Heart right ventricle (tissue), 16 donors: ENCODE measurements around the gene HOXA9. TPM values are rescaled to one million over a fixed set of nuclear protein-coding genes. Genes with fewer than 3 reads are reported as not detected.
A peak's percentile ranks its signal among the peaks of the same experiment; 100 is the strongest.

ENCODE experiments used
- ATAC-seq, 8 donors: fragments of 200-7000 bp; cut with Tn5 transposase; one replicate each; pipeline ENCODE4 v1.9.1; 2020; ENCODE audit warnings: mild to moderate bottlenecking in 8 of 8, moderate library complexity in 8 of 8, moderate number of reproducible peaks in 1 of 8
- DNase-seq, 2 donors: peaks; one replicate each; pipeline ENCODE4 v3.0.0-alpha.2; 2020
- H3K27ac ChIP-seq, 10 donors: fragments of 200-600 bp; sonication (generic) in 2 of 10; one replicate each; pipeline versions ENCODE4 v1.5.0 to v1.8.0; 2020 to 2022; ENCODE audit warnings: mild to moderate bottlenecking in 3 of 10
- H3K27me3 ChIP-seq, 7 donors: fragments of 200-600 bp; one replicate each; pipeline ENCODE4 v1.8.0; 2021 to 2022; ENCODE audit warnings: mild to moderate bottlenecking in 2 of 7
- H3K36me3 ChIP-seq, 9 donors: fragments of 200-600 bp; sonication (generic) in 1 of 9; one replicate each; pipeline versions ENCODE4 v1.5.0 to v1.8.0; 2020 to 2022; ENCODE audit warnings: mild to moderate bottlenecking in 2 of 9
- H3K4me1 ChIP-seq, 9 donors: fragments of 200-600 bp; sonication (generic) in 1 of 9; one replicate each; pipeline versions ENCODE4 v1.5.0 to v1.8.0; 2020 to 2022; ENCODE audit warnings: mild to moderate bottlenecking in 4 of 9
- H3K4me3 ChIP-seq, 10 donors: fragments of 200-600 bp; sonication (generic) in 2 of 10; one replicate each; pipeline versions ENCODE4 v1.5.0 to v1.8.0; 2020 to 2022; ENCODE audit warnings: mild to moderate bottlenecking in 7 of 10, moderate library complexity in 2 of 10
- H3K9me3 ChIP-seq, 11 donors: fragments of 200-600 bp in 10 of 11; sonication (generic) in 2 of 11; one replicate each; pipeline versions ENCODE4 v1.5.0 to v1.8.0; 2013 to 2022; ENCODE audit warnings: mild to moderate bottlenecking in 2 of 11, control low read depth in 1 of 11, moderate library complexity in 1 of 11
- CTCF ChIP-seq, 9 donors: fragments of 200-600 bp; sonication (generic) in 2 of 9; IDR thresholded peaks; one replicate each; pipeline versions ENCODE4 v1.5.0 to v1.8.0; 2021 to 2022; ENCODE audit warnings: antibody characterized with exemption in 9 of 9, mild to moderate bottlenecking in 5 of 9, moderate library complexity in 1 of 9
- WGBS, 2 donors: extraction: QIAGEN DNeasy Blood & Tissue Kit; methylation state at CpG; one replicate each; pipeline ENCODE4 v1.1.7; 2013; ENCODE audit warnings: inconsistent platforms in 1 of 2; 5-methylcytosine and 5-hydroxymethylcytosine counted together
- intact Hi-C, 10 donors: fragments of 100-400 bp; cut with DNase I; formaldehyde crosslinking; loops; one replicate each; pipeline versions ENCODE4 v1.11.1 to v1.14.2; 2022
- long read RNA-seq, 3 donors: library from polyadenylated mRNA; unstranded; transcript quantifications; one replicate each; pipeline ENCODE4 v2.0.0, GENCODE V29; 2020 to 2021
- polyA plus RNA-seq, 2 donors: library from polyadenylated mRNA; stranded (reverse); fragments of 200-250 nt; gene quantifications; one replicate each; pipeline ENCODE4 v1.2.3, GENCODE V29; 2013
- total RNA-seq, 10 donors: library from RNA; stranded (reverse); fragmentation: NEBNext Ultra II Directional in 3 of 10; extraction: Animal tissue kit (Norgen Biotek cat#: 25700) in 3 of 10; gene quantifications; one replicate each; pipeline versions ENCODE4 v1.2.1 to v1.2.4, GENCODE V29; 2021 to 2023
- donor health status: Arrhythmogenic right ventricular cardiomyopathy.
- donor health status: ischemic (EF 13 %, LVEDD 7.1; RV severe dilation, severe dysfunction).
- donor health status: healthy with polysubstance abuse.
- donor health status: DM: no; HTN: yes; CAD: no.
- donor health status: DM: no; HTN: no; CAD: no.
- donor health status: ischemic (EF 25% LVEDD 6.9; RV normal size, moderate dysfunction).
- donor health status: ischemic (EF 25% LVEDD 5.7; RV mildly dilated, moderate dysfunction).
- donor health status: healthy.
- donor health status: DM: yes; HTN: yes; CAD: no.
- donor health status: Ischemic cardiomyopathy.
- donor health status: ischemic (EF 35%, LVEDD 5.7; RV mildly dilated, moderate dysfunction).
- donor health status: nonischemic (EF 11% LVEDD 7.7; RV severe dilation, severe dysfunction).
- donor health status: DM: yes; HTN: yes; CAD: no.
- donor health status: PGD.
- donor health status: ischemic (EF 29% LVEDD 5.4; RV normal size, mild dysfunction).
- donor health status: nonischemic (EF 23%, LVEDD 6.1; RV moderate dilation, normal function).

HOXA9 gene
- total RNA-seq: not detected
- not detected for polyA plus RNA-seq
- long read RNA-seq, donor 1: 0 reads
- long read RNA-seq, donor 2: 0 reads
- long read RNA-seq, donor 3: 0 reads

GRCh38 chr7:27165089-27165995, at the start of gene HOXA9:
TSS of gene HOXA9 (minus strand) at chr7:27165537. CDS start at chr7:27165457, 80 bp downstream.
- H3K36me3 ChIP-seq: peaks cover 0 to 15% (median 0%) of the 10 kb centered on the region in 9 donors
- intact Hi-C loops: loop anchor here in 7 of 10 donors (10.0 kb wide), 6 partner anchors 311 to 1301 kb away; no protein-coding TSS in a partner anchor
- peak within 1 kb of the TSS in 1 of 10 donors; percentile 53 for H3K27ac ChIP-seq
- ATAC-seq (peak in 2 of 8 donors; percentile 8 to 10), DNase-seq (no peak)
- peaks cover 8 to 76% (median 40%) of the 10 kb centered on the region in 9 donors for H3K4me1 ChIP-seq
- no peak for TF ChIP-seq CTCF (IDR thresholded peaks at IDR 0.05)
- WGBS, 2 donors: 5% methylated on average over 82 of the region's 82 CpGs
- H3K4me3 ChIP-seq: peak within 1 kb of the TSS in 7 of 10 donors; percentile 1 to 49 (median 26)
- no peaks in the 10 kb centered on the region for H3K9me3 ChIP-seq
- peaks cover 77 to 100% (median 100%) of the 10 kb centered on the region in 7 donors for H3K27me3 ChIP-seq

- DNase-seq: no peak
- ATAC-seq: no peak
- TF ChIP-seq CTCF (IDR thresholded peaks at IDR 0.05): no peak
- Histone ChIP-seq H3K4me3 (no peak overlapping the region), H3K9me3 (no peaks in the 10 kb centered on the region), H3K27me3 (peaks cover 4 to 100% (median 98%) of the 10 kb centered on the region in 7 donors), H3K36me3 (no peaks in the 10 kb centered on the region), H3K4me1 (peaks cover 3 to 23% (median 14%) of the 10 kb centered on the region in 9 donors), H3K27ac (no peak overlapping the region)
- intact Hi-C loops: loop anchor here in 5 of 10 donors (5.0 kb wide), 4 partner anchors 358 to 708 kb away; no protein-coding TSS in a partner anchor
- 55 to 59% methylated on average over 8 of the region's 8 CpGs for WGBS, 2 donors
Measured at GRCh38 chr7:27214239-27214950, 49.1 kb upstream of the HOXA9 start.

GRCh38 chr7:27213433-27214238, 48.3 kb upstream of the HOXA9 start:
- no peak for TF ChIP-seq CTCF (IDR thresholded peaks at IDR 0.05)
- H3K4me3 ChIP-seq: no peak overlapping the region
- ATAC-seq (peak in 1 of 8 donors; percentile 39), DNase-seq (no peak)
- H3K27me3 ChIP-seq: peaks cover 4 to 100% (median 98%) of the 10 kb centered on the region in 7 donors
- no peaks in the 10 kb centered on the region for H3K36me3 ChIP-seq
- no peaks in the 10 kb centered on the region for H3K9me3 ChIP-seq
- 24 to 28% methylated on average over 50 of the region's 50 CpGs for WGBS, 2 donors
- intact Hi-C loops: loop anchor here in 5 of 10 donors (5.0 kb wide), 4 partner anchors 359 to 709 kb away; no protein-coding TSS in a partner anchor
- H3K27ac ChIP-seq: no peak overlapping the region
- H3K4me1 ChIP-seq: peaks cover 3 to 23% (median 14%) of the 10 kb centered on the region in 9 donors
